HS-27A (cell line): ENCODE measurements around the gene CCR7.

Experiments used
- DNase-seq: peaks from one replicate; pipeline ENCODE4 v3.0.0-alpha.2; 2012; ENCODE audit warnings: low read depth, missing footprints

CCR7 gene

GRCh38 chr17:40516581-40517285 is 48.5 kb downstream of the CCR7 start:
- DNase-seq = no peak

- no peak for DNase-seq
Observed at GRCh38 chr17:40515491-40516041, 49.7 kb downstream of the CCR7 start.

- no peak for DNase-seq
Observed at GRCh38 chr17:40515011-40515410, 50.3 kb downstream of the CCR7 start.

DNA sequence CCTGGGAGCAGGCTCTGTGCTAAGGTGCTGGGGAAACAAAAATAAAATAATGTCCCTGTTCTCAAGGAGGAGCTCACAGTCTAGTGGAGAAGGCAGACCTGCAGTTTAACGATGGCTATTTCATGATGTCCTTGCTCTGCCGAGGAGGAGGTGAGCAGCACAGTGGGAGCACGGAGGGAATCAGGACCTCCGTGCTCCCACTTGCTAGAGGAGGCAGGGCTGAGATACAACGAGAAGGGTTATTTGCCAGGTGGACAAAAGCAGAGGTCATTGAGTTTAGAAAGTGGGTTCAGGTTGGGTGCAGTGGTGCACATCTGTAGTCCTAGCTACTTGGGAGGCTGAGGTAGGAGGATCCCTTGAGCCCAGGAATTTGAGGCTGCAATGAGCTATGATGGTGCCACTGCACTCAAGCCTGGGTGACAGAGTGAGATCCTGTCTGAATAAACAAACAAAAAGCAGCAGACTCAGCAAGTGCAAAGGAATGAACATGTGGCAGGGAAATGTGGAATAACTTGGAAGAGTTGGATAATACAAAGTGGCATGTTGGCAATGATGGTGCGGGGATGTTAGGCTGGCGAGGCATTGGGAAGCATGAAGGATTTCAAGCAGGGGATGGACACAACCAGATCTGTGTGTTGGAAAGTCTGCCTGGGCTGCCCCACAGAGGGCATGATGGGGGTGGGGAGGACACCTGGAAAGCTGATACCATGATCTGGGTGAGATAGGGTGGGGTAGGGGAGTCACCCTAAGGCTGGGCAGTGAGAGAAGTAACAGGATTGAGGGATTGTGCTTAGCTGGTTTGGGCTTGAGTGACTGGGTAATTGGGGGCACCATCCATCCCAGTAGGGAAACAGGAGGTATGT is 51.0 kb downstream of the CCR7 start:
- DNase-seq = no peak

- DNase-seq = no peak
Observed at GRCh38 chr17:40511667-40512220, 53.5 kb downstream of the CCR7 start.

DNA sequence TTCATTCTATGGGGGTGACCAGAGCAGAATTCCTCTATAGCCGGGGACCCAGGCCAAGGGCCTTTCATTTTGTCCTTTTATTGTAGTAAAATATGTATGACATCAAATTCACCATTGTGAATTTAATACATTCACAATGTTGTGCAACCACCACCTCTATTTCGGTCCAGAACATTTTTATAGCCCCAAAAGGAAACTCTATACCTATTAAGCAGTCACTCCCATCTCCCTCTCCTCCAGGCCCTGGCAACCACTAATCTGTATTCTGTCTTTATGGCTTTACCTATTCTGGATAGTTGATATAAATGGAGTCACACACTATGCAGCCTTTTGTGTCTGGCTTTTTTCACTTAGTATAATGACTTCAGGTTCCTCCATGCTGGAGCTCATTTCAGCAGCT is 54.1 kb downstream of the CCR7 start:
- no peak for DNase-seq

- no peak for DNase-seq
Observed at GRCh38 chr17:40510328-40510648, 55.0 kb downstream of the CCR7 start.

DNA sequence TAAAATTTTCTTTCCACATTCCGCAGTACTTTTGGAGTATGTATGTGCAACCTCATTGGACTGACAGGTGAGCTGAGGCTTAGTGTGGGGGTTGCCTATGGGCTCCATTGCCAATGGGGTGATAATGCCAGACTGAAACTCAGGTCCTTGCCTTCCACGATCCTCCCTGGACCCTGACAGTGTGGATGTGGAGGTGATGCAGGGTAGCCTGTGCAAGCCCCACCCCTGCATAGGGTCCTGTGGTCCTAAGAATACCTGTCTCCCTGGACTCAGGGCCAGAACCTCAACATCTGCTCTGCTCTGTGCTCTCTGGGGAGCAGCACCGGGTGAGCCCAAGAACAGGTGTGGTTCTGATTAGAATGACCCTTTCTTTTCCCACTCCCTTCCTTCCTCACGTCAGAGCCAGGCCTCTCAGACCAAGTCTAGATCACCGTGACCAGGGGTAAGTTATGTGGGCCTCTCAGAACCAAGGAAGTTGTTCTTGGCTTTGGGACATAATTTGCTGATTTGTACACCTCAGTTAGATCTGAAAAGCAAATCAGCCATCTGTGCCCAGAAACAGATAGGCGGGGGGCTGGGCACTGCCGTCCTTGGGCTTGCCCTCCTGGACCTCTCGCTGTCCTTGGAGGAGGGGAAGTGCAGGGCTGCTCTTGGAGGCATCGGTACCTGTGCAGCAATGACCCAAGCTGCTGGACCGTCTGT is 55.5 kb downstream of the CCR7 start:
- DNase-seq = no peak

DNA sequence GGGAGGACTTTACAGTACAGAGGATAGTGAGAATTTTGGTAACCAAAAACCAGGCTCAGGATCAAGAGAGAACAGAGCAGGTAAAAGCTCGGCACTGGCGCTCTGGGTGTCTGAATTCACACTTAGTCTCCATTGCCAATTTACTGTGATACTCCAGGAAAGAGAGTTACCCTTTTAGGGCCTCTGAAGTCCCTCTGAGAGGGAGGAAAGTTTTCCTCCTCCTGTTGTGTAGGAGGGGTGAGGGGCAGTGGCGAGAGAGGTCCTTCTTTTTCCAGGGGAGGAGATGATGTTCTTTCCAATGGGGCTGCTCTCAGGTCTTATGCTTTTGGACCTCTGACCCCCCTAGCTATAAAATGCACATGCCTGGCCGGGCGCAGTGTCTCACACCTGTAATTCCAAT is 58.5 kb downstream of the CCR7 start:
- no peak for DNase-seq
